Activated T-helper 1 cell treated with anti-CD3 and anti-CD28 coated beads, Interleukin-12 subunit alpha, Interleukin-12 subunit beta, Interleukin-2, Interleukin-4 antibody, amounts not matched to agents 30 ng/mL and 10 ng/mL and 1 ng/mL, durations not matched to agents 14 hours and 24 hours and 36 hours (primary cell): Measurements from ENCODE around the gene AP1S3. TPM values are rescaled to one million over a fixed set of nuclear protein-coding genes. Genes with fewer than 3 reads are reported as not detected.
A peak's percentile ranks its signal among the peaks of the same experiment; 100 is the strongest.
"Not testable (repeated sequence)": the region's sequence is repeated elsewhere in the genome, so short reads cannot be mapped to it uniquely, and the experiment has no call there.

ENCODE experiments used
- DNase-seq: peaks from one replicate; pipeline ENCODE4 v3.0.0; 2021; ENCODE audit warnings: low spot score
- H3K27ac Mint-ChIP-seq: one replicate; pipeline ENCODE4 v1.8.0; 2021; ENCODE audit warnings: mild to moderate bottlenecking, mixed read lengths
- H3K27me3 Mint-ChIP-seq: one replicate; pipeline ENCODE4 v1.8.0; 2022; ENCODE audit warnings: mild to moderate bottlenecking, moderate library complexity, mixed read lengths; ENCODE audit not compliant: insufficient read depth
- H3K36me3 Mint-ChIP-seq: one replicate; pipeline ENCODE4 v1.8.0; 2021; ENCODE audit warnings: low read depth, mixed read lengths
- H3K4me1 Mint-ChIP-seq: one replicate; pipeline ENCODE4 v1.8.0; 2021; ENCODE audit warnings: low read depth, mixed read lengths
- H3K4me3 Mint-ChIP-seq: one replicate; pipeline ENCODE4 v1.8.0; 2021; ENCODE audit warnings: mild to moderate bottlenecking, moderate library complexity, mixed read lengths
- H3K9me3 Mint-ChIP-seq: one replicate; pipeline ENCODE4 v1.8.0; 2021; ENCODE audit warnings: mixed read lengths
- intact Hi-C: fragments of 100-400 bp; cut with micrococcal nuclease; formaldehyde crosslinking; loops from one replicate; pipeline ENCODE4 v1.15.1; 2024
- total RNA-seq: library from RNA; stranded (reverse); gene quantifications from 2 replicates; pipeline ENCODE4 v1.2.3, GENCODE V29; 2022

The AP1S3 gene
- total RNA-seq, 1 donor from 2014 or later: 11.9 TPM

GRCh38 chr2:223762853-223763252, 74.5 kb downstream of the AP1S3 start:
- intact Hi-C loops: loop anchor here (5.0 kb wide), 2 partner anchors 34 to 74 kb away; partner anchors contain the start of gene AP1S3
- Mint-ChIP-seq H3K27me3 (no peaks in the 10 kb centered on the region), H3K27ac (peak overlapping the region; percentile 67), H3K9me3 (no peaks in the 10 kb centered on the region), H3K4me1 (peaks cover 24% of the 10 kb centered on the region), H3K36me3 (peaks cover 4% of the 10 kb centered on the region), H3K4me3 (no peak overlapping the region)
- DNase-seq: no peak

DNA sequence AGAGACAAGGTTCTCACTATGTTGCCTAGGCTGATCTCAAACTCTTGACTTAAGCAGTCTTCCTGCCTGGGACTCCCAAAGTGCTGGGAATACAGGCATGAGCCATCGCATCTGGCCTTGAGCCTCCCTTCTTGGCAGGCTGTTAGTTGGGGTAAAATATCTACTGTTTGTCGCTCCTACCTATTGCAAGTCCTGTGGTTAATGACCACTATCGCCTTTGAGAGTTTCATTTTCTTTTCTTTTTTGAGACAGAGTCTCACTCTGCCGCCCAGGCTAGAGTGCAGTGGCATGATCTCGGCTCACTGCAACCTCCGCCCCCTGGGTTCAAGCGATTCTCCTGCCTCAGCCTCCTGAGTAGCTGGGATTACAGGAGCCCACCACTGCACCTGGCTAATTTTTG, 75.6 kb downstream of the AP1S3 start:
- not testable (repeated sequence) for H3K36me3 Mint-ChIP-seq, H3K27ac Mint-ChIP-seq, H3K9me3 Mint-ChIP-seq, H3K27me3 Mint-ChIP-seq, DNase-seq
- intact Hi-C loops: loop anchor here (1.0 to 5.0 kb wide), 4 partner anchors 36 to 196 kb away; partner anchors contain the start of genes AP1S3 and MRPL44
- peaks cover 24% of the 10 kb centered on the region for H3K4me1 Mint-ChIP-seq
- H3K4me3 Mint-ChIP-seq: peak overlapping the region; percentile 2

GRCh38 chr2:223760838-223761502, 76.4 kb downstream of the AP1S3 start:
- no peaks in the 10 kb centered on the region for H3K27me3 Mint-ChIP-seq
- intact Hi-C loops: loop anchor here (1.0 to 5.0 kb wide), 4 partner anchors 36 to 196 kb away; partner anchors contain the start of genes AP1S3 and MRPL44
- H3K27ac Mint-ChIP-seq: peak overlapping the region; percentile 40
- no peaks in the 10 kb centered on the region for H3K9me3 Mint-ChIP-seq
- peaks cover 24% of the 10 kb centered on the region for H3K4me1 Mint-ChIP-seq
- peaks cover 4% of the 10 kb centered on the region for H3K36me3 Mint-ChIP-seq
- peak; percentile 55 for DNase-seq
- H3K4me3 Mint-ChIP-seq: no peak overlapping the region

- no peak for DNase-seq
- Mint-ChIP-seq H3K36me3 (peaks cover 4% of the 10 kb centered on the region), H3K4me3 (no peak overlapping the region), H3K4me1 (peaks cover 24% of the 10 kb centered on the region), H3K27me3 (no peaks in the 10 kb centered on the region), H3K27ac (peak overlapping the region; percentile 9), H3K9me3 (no peaks in the 10 kb centered on the region)
- intact Hi-C loops: loop anchor here (5.0 kb wide), 2 partner anchors 38 to 78 kb away; partner anchors contain the start of gene AP1S3
Measured at GRCh38 chr2:223759569-223760430, 77.6 kb downstream of the AP1S3 start.

DNA sequence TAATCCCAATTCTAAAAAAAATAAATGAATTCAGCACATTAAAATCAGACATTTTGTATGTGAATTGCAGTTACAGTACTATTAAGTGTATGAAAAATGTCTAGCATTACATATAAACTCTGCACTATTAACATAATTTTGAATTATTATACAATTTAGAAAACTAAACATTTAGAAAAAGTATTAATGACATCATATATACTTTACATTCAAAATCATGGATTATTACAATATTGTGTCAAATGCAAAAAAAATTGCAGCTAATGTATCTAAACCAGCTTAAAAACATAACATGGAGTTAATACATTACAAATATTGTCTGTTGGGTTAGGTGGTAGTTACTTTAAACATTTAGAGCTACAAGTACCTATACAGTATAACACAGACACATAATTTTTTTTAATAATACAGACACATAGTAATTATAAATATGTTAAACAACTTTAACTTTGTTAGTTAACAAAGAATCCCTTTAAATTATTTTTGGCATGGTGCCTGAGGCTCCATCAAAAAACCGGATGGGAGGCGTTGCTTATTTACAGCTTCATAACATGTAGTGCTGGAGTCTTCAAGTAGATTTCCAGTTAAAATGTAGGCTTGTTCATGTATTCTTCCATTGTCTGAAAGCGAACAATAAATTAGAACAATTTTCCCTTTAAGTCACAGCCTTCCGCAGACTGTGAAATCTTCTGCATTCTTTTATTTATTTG, 79.1 kb downstream of the AP1S3 start:
- no peak for DNase-seq
- Mint-ChIP-seq H3K4me3 (no peak overlapping the region), H3K4me1 (peaks cover 24% of the 10 kb centered on the region), H3K36me3 (peaks cover 4% of the 10 kb centered on the region), H3K27ac (no peak overlapping the region), H3K9me3 (no peaks in the 10 kb centered on the region), H3K27me3 (no peaks in the 10 kb centered on the region)
- intact Hi-C loops: no loop called here

DNA sequence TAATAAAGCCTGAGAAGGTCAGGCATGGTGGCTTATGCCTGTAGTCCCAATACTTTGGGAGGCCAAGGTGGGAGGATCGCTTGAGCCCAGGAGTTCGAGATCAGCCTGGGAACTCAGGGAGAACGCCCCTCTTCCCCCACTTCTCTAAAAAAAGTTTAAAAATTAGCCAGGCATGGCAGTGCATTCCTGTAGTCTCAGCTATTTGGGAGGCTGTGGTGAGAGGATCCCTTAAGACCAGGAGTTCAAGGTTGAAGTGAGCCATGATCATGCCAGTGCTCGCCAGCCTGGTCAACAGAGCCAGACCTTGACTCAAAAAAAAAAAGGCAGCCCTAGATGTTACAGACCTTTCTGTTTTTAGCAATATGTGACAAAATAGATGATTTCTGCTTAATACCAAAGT, 83.4 kb downstream of the AP1S3 start:
- Mint-ChIP-seq H3K36me3 (no peaks in the 10 kb centered on the region), H3K4me3 (no peak overlapping the region), H3K4me1 (no peaks in the 10 kb centered on the region), H3K27ac (no peak overlapping the region), H3K27me3 (peaks cover 3% of the 10 kb centered on the region), H3K9me3 (no peaks in the 10 kb centered on the region)
- intact Hi-C loops: no loop called here
- DNase-seq: no peak

DNA sequence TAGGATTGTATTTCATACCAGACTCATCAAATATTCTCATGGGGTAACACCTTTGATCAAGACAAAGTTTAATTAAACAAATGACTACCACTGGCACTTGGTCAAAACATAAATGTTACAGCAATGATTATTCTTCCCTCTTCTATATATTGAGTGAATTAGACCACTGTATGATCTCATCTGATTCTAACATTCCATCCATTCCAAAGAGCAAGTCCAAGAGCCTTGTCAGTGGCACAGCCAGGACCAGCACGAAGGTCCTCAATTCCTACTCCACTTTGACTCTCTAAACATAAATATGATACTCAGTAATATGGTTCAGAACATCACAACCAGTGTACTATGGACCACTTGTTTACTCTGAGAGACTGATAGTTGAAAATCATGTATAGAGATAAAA, 86.4 kb downstream of the AP1S3 start:
- H3K36me3 Mint-ChIP-seq: no peaks in the 10 kb centered on the region
- no peak overlapping the region for H3K4me3 Mint-ChIP-seq
- DNase-seq: no peak
- H3K4me1 Mint-ChIP-seq: no peaks in the 10 kb centered on the region
- H3K9me3 Mint-ChIP-seq: no peaks in the 10 kb centered on the region
- intact Hi-C loops: no loop called here
- no peak overlapping the region for H3K27ac Mint-ChIP-seq
- H3K27me3 Mint-ChIP-seq: peaks cover 7% of the 10 kb centered on the region

DNA sequence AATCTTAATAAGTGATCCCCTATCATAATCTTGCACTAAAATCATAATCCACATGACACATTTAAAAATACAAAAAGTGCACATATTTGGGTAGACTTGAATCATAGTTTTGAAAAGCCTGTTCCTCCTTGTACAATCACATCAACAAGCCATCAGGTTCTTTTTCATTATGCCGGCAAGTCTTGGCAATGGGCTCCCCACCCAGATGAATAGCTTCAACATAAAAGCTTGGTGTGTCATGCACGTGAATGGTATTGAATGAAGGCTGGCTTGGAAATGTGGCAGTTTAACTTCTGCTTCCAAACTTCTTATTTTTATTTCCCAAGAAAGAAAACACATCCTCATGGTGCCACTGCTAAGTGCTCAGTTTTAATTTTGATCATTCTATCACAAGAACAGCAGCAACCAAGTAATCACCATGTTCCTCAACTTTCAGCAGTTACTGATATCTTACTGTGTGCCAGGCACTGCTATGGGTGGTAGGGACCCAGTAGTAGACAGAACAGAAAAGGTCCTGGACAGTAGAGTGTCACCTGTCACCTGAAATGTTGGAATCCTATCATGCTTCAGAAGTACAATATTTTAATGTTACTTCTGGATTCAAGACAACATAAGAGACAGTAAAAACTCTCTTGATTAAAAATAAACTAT, 89.9 kb downstream of the AP1S3 start:
- Mint-ChIP-seq H3K4me3 (no peak overlapping the region), H3K36me3 (no peaks in the 10 kb centered on the region), H3K27ac (no peak overlapping the region), H3K9me3 (no peaks in the 10 kb centered on the region), H3K4me1 (no peaks in the 10 kb centered on the region), H3K27me3 (peaks cover 11% of the 10 kb centered on the region)
- DNase-seq: no peak
- intact Hi-C loops: no loop called here

DNA sequence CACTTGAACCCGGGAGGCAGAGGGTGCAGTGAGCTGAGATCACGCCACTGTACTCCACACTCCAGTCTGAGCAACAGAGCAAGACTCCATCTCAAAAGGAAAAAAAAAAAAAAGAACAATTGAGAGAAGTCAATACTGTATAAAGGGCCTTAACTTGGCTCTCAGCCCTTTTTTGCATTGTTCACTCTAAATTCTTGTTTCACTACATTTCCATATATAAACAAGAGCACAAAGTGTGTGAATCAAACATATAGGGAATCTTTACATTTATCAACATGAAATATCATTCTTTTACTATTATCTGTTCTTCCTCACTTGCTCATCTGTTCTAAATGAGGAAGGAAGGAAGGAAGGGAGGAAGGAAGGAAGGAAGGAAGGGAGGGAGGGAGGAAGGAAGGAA, 90.8 kb downstream of the AP1S3 start:
- no peak overlapping the region for H3K27ac Mint-ChIP-seq
- no peak overlapping the region for H3K4me3 Mint-ChIP-seq
- H3K36me3 Mint-ChIP-seq: no peaks in the 10 kb centered on the region
- no peaks in the 10 kb centered on the region for H3K9me3 Mint-ChIP-seq
- H3K4me1 Mint-ChIP-seq: no peaks in the 10 kb centered on the region
- peaks cover 11% of the 10 kb centered on the region for H3K27me3 Mint-ChIP-seq
- intact Hi-C loops: no loop called here
- no peak for DNase-seq

DNA sequence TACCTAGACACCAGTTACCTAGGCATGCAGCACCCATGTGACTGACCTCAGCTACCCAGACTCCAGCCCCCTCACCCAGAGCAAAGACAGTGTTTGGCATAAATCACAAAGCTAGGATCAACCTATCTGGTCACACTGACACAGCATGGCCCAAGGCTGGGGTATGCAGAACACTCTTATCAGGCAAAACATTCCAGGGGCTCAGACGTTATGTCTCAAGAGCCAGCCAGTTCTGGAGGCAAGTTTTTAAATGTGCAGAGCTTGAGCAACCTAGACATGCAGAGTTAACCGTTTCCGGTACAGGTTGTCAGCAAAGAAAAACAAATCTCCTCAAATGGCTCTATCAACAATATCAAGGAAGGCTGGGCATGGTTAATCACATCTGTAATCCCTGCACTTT, 92.8 kb downstream of the AP1S3 start:
- Mint-ChIP-seq H3K27me3 (peaks cover 15% of the 10 kb centered on the region), H3K27ac (no peak overlapping the region), H3K9me3 (no peaks in the 10 kb centered on the region), H3K4me3 (no peak overlapping the region), H3K36me3 (no peaks in the 10 kb centered on the region), H3K4me1 (no peaks in the 10 kb centered on the region)
- intact Hi-C loops: no loop called here
- no peak for DNase-seq

- no peaks in the 10 kb centered on the region for H3K9me3 Mint-ChIP-seq
- no peaks in the 10 kb centered on the region for H3K4me1 Mint-ChIP-seq
- H3K4me3 Mint-ChIP-seq: no peak overlapping the region
- DNase-seq: no peak
- no peak overlapping the region for H3K27ac Mint-ChIP-seq
- intact Hi-C loops: no loop called here
- peaks cover 20% of the 10 kb centered on the region for H3K27me3 Mint-ChIP-seq
- H3K36me3 Mint-ChIP-seq: no peaks in the 10 kb centered on the region
Measured at GRCh38 chr2:223740679-223741078, 96.7 kb downstream of the AP1S3 start.

DNA sequence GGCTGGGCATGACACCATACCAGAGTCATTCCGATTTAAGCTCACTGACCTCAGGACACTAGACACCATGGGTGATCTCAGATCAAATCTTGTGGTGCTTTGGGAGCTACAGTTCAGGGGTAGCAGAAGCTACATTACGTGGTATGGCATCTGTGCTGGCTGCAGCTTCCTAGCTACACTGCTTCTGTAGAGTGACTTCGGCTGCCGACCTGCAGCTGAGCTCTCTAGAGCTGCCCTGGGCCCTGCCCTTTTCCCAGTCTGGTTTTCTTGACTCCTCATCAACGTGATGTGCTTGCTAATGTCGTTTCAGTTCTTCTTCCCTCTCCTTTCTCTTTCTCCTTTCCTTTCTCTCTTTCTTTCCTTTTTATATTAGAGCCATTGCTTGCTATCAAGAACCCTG, 100.2 kb downstream of the AP1S3 start:
- no peak overlapping the region for H3K27ac Mint-ChIP-seq
- H3K4me1 Mint-ChIP-seq: no peaks in the 10 kb centered on the region
- H3K4me3 Mint-ChIP-seq: no peak overlapping the region
- intact Hi-C loops: no loop called here
- H3K9me3 Mint-ChIP-seq: peaks cover 4% of the 10 kb centered on the region
- no peak for DNase-seq
- H3K36me3 Mint-ChIP-seq: peaks cover 2% of the 10 kb centered on the region
- peaks cover 16% of the 10 kb centered on the region for H3K27me3 Mint-ChIP-seq
